Retinal pigment epithelial cell (primary cell): ENCODE data around the gene IL11.

ENCODE experiments used
- DNase-seq: peaks from one replicate; pipeline ENCODE4 v3.0.0-alpha.2; 2010; ENCODE audit warnings: low read depth
- H3K4me3 ChIP-seq: 2 replicates; pipeline ENCODE4 v1.5.1; 2011; ENCODE audit warnings: mild to moderate bottlenecking, low read length, control low read depth, moderate library complexity
- TF ChIP-seq, protein P1 (sequence below): conservative IDR thresholded peaks from 2 replicates; pipeline ENCODE4 v1.5.1; 2011; ENCODE audit warnings: low read depth, low read length, control low read depth, inconsistent platforms

IL11 gene

DNA sequence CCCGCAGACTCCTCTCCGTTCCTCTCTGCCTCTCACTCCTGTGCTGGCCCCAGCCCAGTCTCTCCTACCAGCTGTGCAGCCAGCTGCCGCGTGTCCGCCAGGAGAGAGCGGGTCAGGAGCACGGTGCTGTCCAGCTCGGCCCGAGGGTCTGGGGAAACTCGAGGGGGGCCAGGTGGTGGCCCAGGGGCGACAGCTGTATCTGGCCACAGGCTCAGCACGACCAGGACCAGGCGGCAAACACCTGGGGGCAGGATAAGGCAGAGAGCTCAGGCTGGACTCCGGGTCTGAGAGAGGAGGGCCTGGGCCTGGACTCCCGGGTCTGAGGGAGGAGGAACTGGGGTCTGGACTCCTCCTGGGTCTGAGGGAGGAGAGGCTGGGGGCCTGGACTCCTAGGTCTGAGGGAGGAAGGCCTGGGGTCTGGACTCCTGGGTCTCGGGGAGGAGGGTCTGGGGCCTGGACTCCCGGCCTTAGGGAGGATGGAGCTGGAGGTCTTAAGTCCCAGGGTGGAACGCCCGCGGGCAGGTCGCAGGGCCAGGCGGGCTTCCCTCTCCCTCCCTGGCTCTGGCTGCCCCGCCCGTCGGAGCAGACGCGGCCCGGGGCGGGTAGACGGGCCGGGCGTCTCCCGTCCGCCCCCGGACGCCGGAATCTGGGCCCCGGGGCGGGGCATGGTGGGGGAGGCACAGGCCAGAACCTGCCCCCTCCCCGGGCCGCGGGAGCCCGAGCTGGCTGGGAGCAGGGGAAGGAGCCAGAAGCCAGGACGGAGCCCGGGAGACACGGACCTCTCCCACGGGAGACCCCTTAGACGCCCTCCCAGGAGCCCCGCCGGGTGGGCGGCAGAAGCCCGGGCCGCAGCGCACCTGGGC is 1.3 kb downstream of the IL11 start:
- no peak for DNase-seq
- TF ChIP-seq, protein P1, sequence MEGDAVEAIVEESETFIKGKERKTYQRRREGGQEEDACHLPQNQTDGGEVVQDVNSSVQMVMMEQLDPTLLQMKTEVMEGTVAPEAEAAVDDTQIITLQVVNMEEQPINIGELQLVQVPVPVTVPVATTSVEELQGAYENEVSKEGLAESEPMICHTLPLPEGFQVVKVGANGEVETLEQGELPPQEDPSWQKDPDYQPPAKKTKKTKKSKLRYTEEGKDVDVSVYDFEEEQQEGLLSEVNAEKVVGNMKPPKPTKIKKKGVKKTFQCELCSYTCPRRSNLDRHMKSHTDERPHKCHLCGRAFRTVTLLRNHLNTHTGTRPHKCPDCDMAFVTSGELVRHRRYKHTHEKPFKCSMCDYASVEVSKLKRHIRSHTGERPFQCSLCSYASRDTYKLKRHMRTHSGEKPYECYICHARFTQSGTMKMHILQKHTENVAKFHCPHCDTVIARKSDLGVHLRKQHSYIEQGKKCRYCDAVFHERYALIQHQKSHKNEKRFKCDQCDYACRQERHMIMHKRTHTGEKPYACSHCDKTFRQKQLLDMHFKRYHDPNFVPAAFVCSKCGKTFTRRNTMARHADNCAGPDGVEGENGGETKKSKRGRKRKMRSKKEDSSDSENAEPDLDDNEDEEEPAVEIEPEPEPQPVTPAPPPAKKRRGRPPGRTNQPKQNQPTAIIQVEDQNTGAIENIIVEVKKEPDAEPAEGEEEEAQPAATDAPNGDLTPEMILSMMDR = no peak
- peak overlapping the region; percentile 33 for H3K4me3 ChIP-seq

DNA sequence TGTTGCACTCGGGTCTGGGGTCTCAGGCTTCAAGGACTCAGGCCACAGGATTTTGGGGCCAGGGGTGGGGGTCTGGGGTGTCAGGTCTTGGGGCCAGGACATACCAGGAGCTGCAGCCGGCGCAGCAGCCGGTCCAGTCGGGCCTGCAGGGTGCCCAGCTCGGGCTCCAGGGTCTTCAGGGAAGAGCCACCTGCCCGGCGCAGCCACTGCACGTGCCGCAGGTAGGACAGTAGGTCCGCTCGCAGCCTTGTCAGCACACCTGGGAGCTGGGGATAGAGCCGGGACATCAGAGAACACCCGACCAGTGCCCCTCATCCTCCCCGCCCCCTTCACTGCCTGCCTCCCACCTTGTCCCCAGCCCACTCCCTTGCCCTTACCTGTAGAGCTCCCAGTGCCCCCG is 2.2 kb downstream of the IL11 start:
- TF ChIP-seq, protein P1 = no peak
- no peak for DNase-seq
- H3K4me3 ChIP-seq = no peak overlapping the region

DNA sequence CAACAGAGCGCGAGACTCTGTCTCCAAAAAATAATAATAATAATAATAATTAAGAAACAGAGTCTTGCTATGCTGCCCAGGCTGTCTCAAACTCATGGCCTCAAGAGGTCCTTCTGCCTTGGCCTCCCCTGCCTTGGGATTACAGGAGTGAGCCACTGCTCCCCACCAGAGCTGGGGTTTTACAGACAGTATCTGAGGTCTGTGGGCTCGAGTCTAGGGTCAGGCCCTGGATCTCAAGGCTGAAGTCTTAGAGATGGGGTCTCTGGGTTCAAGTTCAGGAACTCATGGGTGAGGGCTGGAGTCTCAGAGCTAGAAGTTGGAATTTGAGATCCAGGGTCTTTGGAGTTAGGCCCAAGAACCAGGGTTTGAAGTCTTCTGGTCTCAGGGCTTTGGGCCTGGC is 3.5 kb downstream of the IL11 start:
- no peak for DNase-seq

DNA sequence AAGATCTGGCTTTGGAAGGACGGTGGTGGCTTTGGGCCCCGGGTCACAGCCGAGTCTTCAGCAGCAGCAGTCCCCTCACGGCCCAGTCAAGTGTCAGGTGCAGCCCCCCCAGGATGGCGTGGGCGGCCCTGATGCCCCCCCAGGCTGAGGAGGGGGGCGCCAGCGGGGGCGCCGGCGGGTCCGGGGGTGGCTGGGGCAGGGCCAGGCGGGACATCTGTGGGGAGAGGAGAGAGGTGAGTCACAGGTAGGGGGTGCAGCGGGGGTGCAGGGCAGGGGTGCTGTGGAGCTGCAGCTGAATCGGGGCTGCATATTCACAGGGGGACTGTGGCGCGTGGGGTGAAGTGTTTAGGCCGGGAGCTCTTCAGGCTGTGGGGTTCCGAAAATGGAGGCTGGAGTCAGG is 4.3 kb downstream of the IL11 start:
- DNase-seq = no peak
- TF ChIP-seq, protein P1 = no peak
- H3K4me3 ChIP-seq = no peak overlapping the region

More for the DNA sequence above, 3.5 kb downstream of the IL11 start:
- no peak overlapping the region for H3K4me3 ChIP-seq
- TF ChIP-seq, protein P1 = no peak

DNA sequence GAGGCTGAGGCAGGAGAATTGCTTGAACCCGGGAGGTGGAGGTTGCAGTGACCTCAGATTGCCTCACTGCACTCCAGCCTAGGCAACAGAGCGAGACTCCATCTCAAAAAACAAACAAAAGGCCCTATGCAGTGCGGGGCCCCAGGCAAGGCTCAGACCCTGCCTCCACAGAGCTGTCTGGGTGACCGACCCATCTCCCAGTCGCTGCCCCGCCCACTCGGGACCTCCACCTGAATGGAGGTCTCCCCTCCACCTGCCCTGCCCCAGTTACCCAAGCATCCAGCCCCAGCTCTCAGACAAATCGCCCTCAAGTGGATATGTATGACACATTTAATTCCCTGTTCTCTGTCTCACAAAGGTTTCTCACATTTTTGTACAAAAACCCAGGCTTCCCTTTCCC is 5.0 kb downstream of the IL11 start:
- no peak for DNase-seq
- TF ChIP-seq, protein P1 = no peak
- H3K4me3 ChIP-seq = no peak overlapping the region

DNA sequence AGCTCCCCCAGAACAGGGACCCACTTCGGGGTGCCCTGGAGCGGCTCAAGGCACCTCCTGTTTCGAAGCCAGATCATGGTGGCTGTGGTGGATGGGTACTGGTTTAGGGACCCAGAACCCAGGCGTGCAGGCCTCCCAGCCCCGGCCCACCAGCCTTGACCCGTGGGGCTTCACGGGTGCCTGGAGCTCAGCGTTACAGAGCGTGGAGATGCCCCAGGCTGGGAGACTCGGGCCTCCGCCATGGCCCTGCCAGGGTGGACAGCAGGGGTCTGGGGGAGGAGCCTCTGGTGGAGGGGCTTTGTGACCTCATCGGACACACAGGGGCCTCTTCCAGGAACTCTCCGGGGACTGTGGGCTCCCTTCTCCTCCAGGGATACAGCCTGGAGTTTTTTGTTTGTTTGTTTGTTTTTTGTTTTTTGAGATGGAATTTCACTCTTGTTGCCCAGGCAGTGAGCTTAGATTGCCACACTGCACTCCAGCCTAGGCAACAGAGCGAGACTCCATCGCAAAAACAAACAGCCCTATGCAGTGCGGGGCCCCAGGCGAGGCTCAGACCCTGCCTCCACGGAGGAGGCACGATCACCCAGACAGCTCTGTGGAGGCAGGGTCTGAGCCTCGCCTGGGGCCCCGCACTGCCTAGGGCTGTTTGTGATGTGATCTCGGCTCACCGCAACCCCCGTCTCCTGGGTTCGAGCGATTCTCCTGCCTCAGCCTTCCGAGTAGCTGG is 7.1 kb downstream of the IL11 start, which contains the start of gene GARIN5B:
Gene GARIN5B, minus strand, starts transcription at position 271 of the 727 bp plus-strand sequence. Its CDS starts 194 bp downstream, at position 77.
- DNase-seq = no peak
- TF ChIP-seq, protein P1 = no peak

More for the DNA sequence above, 7.1 kb downstream of the IL11 start, which contains the start of gene GARIN5B:
- no peak within 1 kb of the TSS for H3K4me3 ChIP-seq
